ENCODE results near the gene NSRP1. TPM values are rescaled to one million over a fixed set of nuclear protein-coding genes. Genes with fewer than 3 reads are reported as not detected.
A peak's percentile ranks its signal among the peaks of the same experiment; 100 is the strongest.

NSRP1 gene
- total RNA-seq, 1 donor from 2014 or later = 20.2 TPM

DNA sequence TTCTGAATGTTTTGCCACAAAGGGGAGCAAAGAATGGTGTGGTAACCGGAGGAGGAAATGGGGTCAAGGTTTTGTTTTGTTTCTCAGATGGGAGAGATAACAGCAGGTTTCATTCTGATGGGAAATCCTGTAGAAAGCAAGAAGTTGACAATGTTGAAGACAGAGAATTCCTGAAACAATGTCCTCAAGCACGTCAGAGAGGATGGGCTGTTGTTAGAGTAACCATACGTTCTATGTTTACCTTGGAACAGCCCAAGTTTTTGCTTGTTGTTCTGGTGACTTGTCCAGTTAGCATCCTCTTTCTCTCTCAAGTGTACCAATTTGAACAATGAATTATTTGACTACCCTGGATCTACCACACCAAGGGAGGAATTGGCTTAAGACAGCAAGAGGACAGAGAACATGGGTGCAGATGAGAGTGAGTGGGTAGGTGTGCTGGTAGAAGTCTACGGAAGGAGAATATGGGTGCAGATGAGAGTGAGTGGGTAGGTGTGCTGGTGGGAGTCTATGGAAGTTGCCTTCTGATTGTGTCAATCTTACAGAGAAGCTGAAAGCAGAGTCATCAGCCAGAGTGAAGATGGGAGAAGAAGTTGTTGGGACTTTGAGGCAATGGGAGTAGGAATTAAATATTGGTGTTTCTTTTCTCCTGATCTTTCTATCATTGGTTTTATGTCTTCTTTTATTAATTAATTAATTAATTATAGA is 14.8 kb upstream of the NSRP1 start:
- Mint-ChIP-seq H3K4me3 (ENCODE audit: unreplicated experiment) (no peak overlapping the region), H3K36me3 (ENCODE audit: low read depth, unreplicated experiment) (no peaks in the 10 kb centered on the region), H3K27me3 (ENCODE audit: unreplicated experiment) (peaks cover 5% of the 10 kb centered on the region), H3K4me1 (ENCODE audit: unreplicated experiment) (peaks cover 25% of the 10 kb centered on the region), H3K27ac (ENCODE audit: unreplicated experiment) (no peak overlapping the region), H3K9me3 (ENCODE audit: unreplicated experiment) (no peaks in the 10 kb centered on the region)
- TF ChIP-seq, protein P1, sequence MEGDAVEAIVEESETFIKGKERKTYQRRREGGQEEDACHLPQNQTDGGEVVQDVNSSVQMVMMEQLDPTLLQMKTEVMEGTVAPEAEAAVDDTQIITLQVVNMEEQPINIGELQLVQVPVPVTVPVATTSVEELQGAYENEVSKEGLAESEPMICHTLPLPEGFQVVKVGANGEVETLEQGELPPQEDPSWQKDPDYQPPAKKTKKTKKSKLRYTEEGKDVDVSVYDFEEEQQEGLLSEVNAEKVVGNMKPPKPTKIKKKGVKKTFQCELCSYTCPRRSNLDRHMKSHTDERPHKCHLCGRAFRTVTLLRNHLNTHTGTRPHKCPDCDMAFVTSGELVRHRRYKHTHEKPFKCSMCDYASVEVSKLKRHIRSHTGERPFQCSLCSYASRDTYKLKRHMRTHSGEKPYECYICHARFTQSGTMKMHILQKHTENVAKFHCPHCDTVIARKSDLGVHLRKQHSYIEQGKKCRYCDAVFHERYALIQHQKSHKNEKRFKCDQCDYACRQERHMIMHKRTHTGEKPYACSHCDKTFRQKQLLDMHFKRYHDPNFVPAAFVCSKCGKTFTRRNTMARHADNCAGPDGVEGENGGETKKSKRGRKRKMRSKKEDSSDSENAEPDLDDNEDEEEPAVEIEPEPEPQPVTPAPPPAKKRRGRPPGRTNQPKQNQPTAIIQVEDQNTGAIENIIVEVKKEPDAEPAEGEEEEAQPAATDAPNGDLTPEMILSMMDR (IDR thresholded peaks at IDR 0.05; ENCODE audit: unreplicated experiment) = no peak
- DNase-seq (ENCODE audit: low spot score) = no peak

GRCh38 chr17:30103921-30104320 is 12.7 kb upstream of the NSRP1 start:
- Mint-ChIP-seq H3K27me3 (ENCODE audit: unreplicated experiment) (peaks cover 3% of the 10 kb centered on the region), H3K36me3 (ENCODE audit: low read depth, unreplicated experiment) (no peaks in the 10 kb centered on the region), H3K9me3 (ENCODE audit: unreplicated experiment) (no peaks in the 10 kb centered on the region), H3K27ac (ENCODE audit: unreplicated experiment) (peak overlapping the region; percentile 96), H3K4me1 (ENCODE audit: unreplicated experiment) (peaks cover 25% of the 10 kb centered on the region), H3K4me3 (ENCODE audit: unreplicated experiment) (no peak overlapping the region)
- DNase-seq (ENCODE audit: low spot score) = no peak
- TF ChIP-seq, protein P1 (IDR thresholded peaks at IDR 0.05; ENCODE audit: unreplicated experiment) = no peak

GRCh38 chr17:30104575-30105339 is 11.9 kb upstream of the NSRP1 start:
- Mint-ChIP-seq H3K27me3 (ENCODE audit: unreplicated experiment) (peaks cover 4% of the 10 kb centered on the region), H3K4me3 (ENCODE audit: unreplicated experiment) (peak overlapping the region; percentile 53), H3K4me1 (ENCODE audit: unreplicated experiment) (peaks cover 25% of the 10 kb centered on the region), H3K27ac (ENCODE audit: unreplicated experiment) (peak overlapping the region; percentile 96), H3K36me3 (ENCODE audit: low read depth, unreplicated experiment) (no peaks in the 10 kb centered on the region), H3K9me3 (ENCODE audit: unreplicated experiment) (no peaks in the 10 kb centered on the region)
- DNase-seq (ENCODE audit: low spot score) = peak; percentile 78
- TF ChIP-seq, protein P1 (IDR thresholded peaks at IDR 0.05; ENCODE audit: unreplicated experiment) = peak; percentile 85

GRCh38 chr17:30112794-30113193 is 3.8 kb upstream of the NSRP1 start:
- Mint-ChIP-seq H3K36me3 (ENCODE audit: low read depth, unreplicated experiment) (peaks cover 4% of the 10 kb centered on the region), H3K27me3 (ENCODE audit: unreplicated experiment) (peaks cover 9% of the 10 kb centered on the region), H3K4me1 (ENCODE audit: unreplicated experiment) (peaks cover 8% of the 10 kb centered on the region), H3K9me3 (ENCODE audit: unreplicated experiment) (no peaks in the 10 kb centered on the region), H3K4me3 (ENCODE audit: unreplicated experiment) (no peak overlapping the region), H3K27ac (ENCODE audit: unreplicated experiment) (no peak overlapping the region)
- TF ChIP-seq, protein P1 (IDR thresholded peaks at IDR 0.05; ENCODE audit: unreplicated experiment) = no peak
- DNase-seq (ENCODE audit: low spot score) = no peak

GRCh38 chr17:30113213-30113612 is 3.4 kb upstream of the NSRP1 start:
- TF ChIP-seq, protein P1 (IDR thresholded peaks at IDR 0.05; ENCODE audit: unreplicated experiment) = no peak
- Mint-ChIP-seq H3K4me1 (ENCODE audit: unreplicated experiment) (peaks cover 12% of the 10 kb centered on the region), H3K27me3 (ENCODE audit: unreplicated experiment) (peaks cover 9% of the 10 kb centered on the region), H3K27ac (ENCODE audit: unreplicated experiment) (no peak overlapping the region), H3K36me3 (ENCODE audit: low read depth, unreplicated experiment) (peaks cover 4% of the 10 kb centered on the region), H3K9me3 (ENCODE audit: unreplicated experiment) (no peaks in the 10 kb centered on the region), H3K4me3 (ENCODE audit: unreplicated experiment) (no peak overlapping the region)
- no peak for DNase-seq (ENCODE audit: low spot score)
